ENCODE results near the gene STT3B.
"Not testable (repeated sequence)": the region's sequence is repeated elsewhere in the genome, so short reads cannot be mapped to it uniquely, and the experiment has no call there.

The STT3B gene

GRCh38 chr3:31600431-31600830, 67.7 kb downstream of the STT3B start:
- DNase-seq (ENCODE audit: low read depth in 2 of 2): no peak

GRCh38 chr3:31605333-31605732, 72.6 kb downstream of the STT3B start:
- not testable (repeated sequence) for DNase-seq (ENCODE audit: low read depth in 2 of 2)

DNA sequence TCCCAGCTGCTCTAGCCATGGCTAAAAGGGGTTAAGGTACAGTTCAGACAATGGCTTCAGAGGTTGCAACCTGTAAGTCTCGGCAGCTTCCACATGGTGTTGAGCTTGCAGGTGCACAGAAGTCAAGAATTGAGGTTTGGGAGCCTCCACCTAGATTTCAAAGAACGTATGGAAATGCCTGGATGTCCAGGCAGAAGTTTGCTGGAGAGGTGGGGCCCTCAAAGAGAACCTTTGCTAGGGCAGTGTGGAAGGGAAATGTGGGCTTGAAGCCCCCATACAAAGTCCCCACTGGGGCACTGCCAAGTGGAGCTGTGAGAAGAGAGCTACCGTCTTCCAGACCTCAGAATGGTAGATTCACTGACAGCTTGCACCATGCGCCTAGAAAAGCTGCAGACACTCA, 73.7 kb downstream of the STT3B start:
- no peak for DNase-seq (ENCODE audit: low read depth in 2 of 2)

DNA sequence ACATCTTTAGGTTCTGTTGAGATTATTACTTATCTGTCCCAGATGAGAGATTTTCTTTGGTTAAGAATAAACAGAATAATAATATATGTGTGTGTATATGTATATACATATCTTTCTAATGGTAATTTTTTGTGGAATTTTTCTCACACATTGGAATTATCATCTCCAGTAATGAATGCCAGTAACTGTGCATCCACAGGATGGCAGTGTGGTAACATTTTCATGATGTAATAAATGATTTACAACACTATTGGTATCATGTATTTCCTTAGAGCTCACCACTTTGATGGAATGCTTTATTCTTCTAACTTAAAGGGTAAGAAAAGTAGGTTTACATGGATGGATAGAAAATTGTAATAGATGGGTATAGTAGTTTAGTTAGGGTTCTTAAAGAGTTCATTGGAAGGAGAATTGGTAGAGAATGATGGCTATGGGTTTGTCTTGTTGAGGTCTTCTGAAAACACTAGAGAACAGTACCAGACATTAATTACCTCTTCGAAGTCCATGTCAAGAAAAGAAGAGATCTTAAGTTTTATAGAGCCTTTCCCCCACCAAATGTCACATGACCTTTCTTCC, 78.1 kb downstream of the STT3B start:
- no peak for DNase-seq (ENCODE audit: low read depth in 2 of 2)

DNA sequence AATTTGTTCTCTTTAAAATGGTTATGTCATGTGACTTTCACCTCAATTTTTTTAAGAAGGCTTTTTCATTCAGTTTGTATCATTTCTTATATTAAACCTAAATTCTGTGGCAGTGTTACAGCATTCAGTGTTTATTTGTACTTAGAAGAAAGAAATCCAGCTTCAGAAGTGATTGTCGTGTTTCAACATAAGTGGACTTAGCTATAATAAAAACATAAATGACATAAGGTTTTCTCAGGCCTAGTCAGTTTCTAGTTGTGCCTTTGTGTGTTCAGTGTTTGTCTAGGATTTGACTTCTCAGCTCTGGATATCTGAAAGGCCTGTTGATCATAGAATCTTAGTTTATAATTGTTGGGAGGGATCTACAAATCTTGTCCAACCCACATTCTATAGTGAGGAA, 80.5 kb downstream of the STT3B start:
- no peak for DNase-seq (ENCODE audit: low read depth in 2 of 2)

DNA sequence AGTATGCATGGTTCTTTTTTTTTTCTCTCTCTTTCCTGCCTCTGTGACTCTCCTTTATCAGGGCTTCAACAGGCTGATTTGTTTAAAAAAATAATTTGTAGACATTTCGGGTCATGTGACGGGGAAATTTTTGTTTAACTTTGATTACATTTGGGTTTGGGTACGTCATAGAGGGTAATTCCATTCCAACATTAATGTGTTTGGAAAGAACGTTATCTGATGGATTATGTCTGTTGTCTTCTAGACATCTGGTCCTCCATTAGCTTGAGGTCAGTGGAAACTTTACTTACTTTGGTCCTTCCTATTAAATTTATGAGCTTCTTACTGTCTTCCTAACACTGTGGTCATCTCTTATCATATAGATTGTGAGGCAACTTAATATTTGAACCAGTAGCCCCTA, 80.9 kb downstream of the STT3B start:
- DNase-seq (ENCODE audit: low read depth in 2 of 2): no peak

GRCh38 chr3:31614162-31614921, 81.6 kb downstream of the STT3B start:
- no peak for DNase-seq (ENCODE audit: low read depth in 2 of 2)

GRCh38 chr3:31615071-31615875, 82.5 kb downstream of the STT3B start:
- DNase-seq (ENCODE audit: low read depth in 2 of 2): no peak

DNA sequence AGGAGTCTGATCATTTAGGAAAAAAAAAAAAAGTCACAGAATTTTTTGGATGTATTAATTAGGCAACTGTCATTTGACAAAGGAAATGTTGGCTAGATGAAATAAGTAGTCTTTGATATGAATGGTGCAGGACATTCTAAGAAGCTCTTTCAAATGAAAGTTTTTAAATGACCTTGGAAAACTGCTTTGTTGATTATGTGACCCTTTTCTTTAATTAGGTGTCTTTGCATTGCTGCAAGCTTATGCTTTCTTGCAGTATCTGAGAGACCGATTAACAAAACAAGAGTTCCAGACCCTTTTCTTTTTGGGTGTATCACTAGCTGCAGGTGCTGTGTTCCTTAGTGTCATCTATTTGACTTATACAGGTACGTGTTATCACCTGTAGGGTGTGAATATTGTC, 84.0 kb downstream of the STT3B start:
- DNase-seq (ENCODE audit: low read depth in 2 of 2): no peak

DNA sequence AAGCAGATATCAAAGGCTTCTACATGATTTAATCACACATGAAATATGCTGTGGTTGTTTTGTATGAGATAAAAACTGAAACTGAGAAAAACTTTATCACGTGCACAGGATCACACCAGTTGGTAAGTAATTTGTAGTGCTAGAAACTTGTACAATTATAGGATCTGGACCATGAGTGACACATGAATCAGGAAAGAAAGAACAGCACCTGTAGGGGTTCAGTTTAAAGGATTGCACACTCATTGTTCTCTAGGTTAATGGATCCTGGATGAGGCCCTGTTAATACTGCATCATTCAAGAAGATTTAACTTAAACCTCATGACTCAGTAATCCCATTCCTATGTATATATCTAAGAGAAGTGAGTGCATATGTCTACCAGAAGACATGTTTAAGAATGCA, 87.9 kb downstream of the STT3B start:
- DNase-seq (ENCODE audit: low read depth in 2 of 2): no peak

DNA sequence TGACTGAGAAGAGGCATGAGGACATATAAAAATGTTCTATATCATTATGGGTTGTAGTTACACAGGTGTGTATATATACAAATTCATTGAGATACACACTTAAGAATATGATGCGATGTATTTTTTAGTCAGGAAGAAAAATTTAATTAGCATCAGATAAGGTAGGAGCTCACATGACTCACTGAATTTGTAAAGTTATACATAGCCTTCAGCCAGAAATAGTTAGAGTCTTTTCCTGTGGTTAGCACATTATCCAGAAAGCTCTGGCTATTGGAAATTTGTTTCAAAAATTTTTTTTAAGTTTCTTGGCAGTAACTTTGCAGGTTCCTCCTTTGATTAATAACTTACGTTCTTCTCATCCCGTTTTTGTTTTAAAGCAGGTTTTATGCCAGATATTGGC, 88.6 kb downstream of the STT3B start:
- no peak for DNase-seq (ENCODE audit: low read depth in 2 of 2)

- no peak for DNase-seq (ENCODE audit: low read depth in 2 of 2)
Observed at GRCh38 chr3:31622636-31623288, 90.0 kb downstream of the STT3B start.

- no peak for DNase-seq (ENCODE audit: low read depth in 2 of 2)
Observed at GRCh38 chr3:31624083-31624709, 91.5 kb downstream of the STT3B start.

DNA sequence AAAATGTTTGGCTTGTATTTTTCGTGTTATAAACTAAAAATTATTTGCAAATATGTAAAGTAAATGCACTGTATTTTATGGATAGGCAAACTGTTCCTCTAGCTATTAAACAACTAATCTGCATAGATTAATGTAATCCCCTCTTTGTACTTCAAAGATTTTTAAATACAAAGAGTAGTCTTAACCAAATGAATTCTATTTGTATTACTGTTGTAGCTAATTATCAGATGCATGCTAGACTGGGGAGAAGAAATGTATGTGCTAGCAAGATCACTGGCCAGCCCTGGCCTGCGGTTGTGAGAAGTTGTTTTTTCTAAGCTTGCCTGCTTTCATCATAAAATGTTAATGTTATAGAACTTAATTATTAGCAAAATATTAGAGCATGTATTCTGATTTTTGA, 92.6 kb downstream of the STT3B start:
- DNase-seq (ENCODE audit: low read depth in 2 of 2): no peak

DNA sequence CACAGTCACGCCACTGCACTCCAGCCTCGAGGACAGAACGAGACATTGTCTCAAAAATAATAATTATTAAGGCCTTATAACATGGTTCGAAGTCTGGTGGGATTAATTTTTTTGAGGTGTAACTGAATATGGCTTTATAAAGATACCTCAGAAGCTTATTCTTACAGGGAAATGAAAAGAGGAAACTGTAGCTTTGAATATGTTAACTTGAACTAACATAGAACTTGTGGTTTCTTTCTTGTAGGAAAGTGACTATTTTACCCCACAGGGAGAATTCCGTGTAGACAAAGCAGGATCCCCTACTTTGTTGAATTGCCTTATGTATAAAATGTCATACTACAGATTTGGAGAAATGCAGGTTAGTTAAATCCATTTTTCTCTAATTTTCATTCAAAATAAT, 96.3 kb downstream of the STT3B start:
- DNase-seq (ENCODE audit: low read depth in 2 of 2): no peak

- DNase-seq (ENCODE audit: low read depth in 2 of 2): no peak
Observed at GRCh38 chr3:31634476-31634875, 101.8 kb downstream of the STT3B start.

GRCh38 chr3:31635545-31635944, 102.8 kb downstream of the STT3B start:
- no peak for DNase-seq (ENCODE audit: low read depth in 2 of 2)

GRCh38 chr3:31636049-31636448, 103.3 kb downstream of the STT3B start:
- DNase-seq (ENCODE audit: low read depth in 2 of 2): no peak

GRCh38 chr3:31636694-31637442, 104.1 kb downstream of the STT3B start:
- no peak for DNase-seq (ENCODE audit: low read depth in 2 of 2)

DNA sequence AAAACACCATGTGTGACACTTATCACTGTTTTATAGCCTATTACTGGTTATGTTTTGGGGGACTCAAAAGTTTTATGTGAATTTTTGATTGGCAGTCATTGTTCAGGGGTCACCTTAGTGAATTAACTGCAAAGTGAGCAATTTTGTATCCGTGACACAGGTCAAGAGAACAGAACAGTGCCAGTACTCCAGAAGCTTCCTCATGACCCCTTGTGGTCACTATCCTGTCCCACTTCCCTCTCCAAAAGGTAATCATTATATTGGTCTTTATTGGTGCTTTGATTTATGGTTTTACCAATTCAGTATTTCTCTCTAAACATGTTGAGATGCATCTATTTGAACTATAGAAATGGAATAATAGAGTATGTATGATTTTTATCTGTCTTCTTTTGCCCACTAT, 107.1 kb downstream of the STT3B start:
- DNase-seq (ENCODE audit: low read depth in 2 of 2): no peak

DNA sequence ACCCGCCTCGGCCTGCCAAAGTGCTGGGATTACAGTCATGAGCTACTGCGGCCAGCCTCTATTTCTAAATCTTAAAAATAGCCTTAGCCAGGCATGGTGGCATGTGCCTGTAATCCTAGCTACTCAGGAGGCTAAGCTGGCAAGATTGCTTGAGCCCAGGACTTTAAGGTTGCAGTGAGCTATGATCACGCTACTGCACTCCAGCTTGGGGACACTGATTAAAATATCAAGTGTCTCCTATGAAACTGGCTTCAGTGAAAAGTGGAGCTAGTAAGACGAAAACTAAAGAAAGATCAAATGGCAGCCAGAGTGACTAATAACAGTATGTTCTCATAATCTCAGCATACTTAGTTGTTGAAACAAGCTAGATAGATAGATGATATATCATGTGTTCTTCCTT, 112.5 kb downstream of the STT3B start:
- DNase-seq (ENCODE audit: low read depth in 2 of 2): no peak
